ENCODE measurements around the gene ASF1A.

The ASF1A gene

GRCh38 chr6:118882314-118882905 is 11.5 kb upstream of the ASF1A start:
- DNase-seq: no peak

- no peak for DNase-seq
Observed at GRCh38 chr6:118886641-118887040, 7.3 kb upstream of the ASF1A start.

DNA sequence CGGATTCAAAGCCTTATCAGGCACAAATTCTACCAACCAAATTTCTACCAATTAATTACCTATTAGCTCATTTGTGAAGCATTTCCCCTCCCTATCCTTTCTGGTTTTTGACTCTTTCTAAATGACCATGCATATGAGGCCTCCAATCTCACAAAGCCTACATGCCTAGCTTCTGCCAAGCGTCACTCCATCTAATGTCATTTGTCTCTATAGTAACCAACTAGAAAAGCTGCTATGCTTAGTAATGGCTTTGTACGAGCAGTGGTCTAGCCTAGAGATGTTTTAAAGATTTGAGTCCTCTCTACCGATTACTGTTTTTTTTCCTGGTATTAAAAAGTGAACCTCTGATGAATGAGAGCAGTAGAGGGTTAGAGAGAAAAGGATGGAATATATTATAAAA is 4.8 kb upstream of the ASF1A start:
- DNase-seq: peak; percentile 25

- peak; percentile 34 for DNase-seq
Observed at GRCh38 chr6:118890997-118891790, 2.8 kb upstream of the ASF1A start.

DNA sequence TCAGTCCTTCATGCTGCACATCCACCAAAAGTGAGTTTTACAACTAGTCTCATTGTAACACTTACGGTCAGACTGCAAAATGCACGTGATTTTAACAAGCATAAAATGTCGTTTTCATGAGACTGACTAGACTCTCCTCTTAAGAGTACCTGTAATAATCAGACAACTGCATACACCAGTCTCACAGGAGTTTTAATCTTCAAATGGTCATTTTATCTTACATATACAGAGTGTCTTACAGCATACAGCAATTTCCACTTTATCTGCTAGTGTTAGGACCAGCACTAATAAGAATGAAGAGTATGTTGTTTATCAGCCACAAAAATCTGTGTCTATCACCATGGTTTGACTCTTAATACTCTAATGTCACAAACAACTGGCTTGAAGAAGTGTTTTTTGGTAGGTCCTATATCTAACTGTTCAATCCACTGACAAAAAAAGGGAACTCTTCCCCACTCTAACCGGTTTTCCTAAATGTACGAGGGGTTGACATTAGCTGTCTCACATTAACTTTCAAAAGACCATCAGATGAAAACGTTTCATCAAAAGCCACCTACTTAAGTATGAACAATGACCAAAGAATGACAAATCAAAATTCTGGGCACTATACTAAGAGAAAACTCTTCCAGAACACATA is 1.5 kb upstream of the ASF1A start:
- DNase-seq: no peak

- peak; percentile 93 for DNase-seq
Observed at GRCh38 chr6:118893064-118893806, 717 bp upstream of the ASF1A start.

DNA sequence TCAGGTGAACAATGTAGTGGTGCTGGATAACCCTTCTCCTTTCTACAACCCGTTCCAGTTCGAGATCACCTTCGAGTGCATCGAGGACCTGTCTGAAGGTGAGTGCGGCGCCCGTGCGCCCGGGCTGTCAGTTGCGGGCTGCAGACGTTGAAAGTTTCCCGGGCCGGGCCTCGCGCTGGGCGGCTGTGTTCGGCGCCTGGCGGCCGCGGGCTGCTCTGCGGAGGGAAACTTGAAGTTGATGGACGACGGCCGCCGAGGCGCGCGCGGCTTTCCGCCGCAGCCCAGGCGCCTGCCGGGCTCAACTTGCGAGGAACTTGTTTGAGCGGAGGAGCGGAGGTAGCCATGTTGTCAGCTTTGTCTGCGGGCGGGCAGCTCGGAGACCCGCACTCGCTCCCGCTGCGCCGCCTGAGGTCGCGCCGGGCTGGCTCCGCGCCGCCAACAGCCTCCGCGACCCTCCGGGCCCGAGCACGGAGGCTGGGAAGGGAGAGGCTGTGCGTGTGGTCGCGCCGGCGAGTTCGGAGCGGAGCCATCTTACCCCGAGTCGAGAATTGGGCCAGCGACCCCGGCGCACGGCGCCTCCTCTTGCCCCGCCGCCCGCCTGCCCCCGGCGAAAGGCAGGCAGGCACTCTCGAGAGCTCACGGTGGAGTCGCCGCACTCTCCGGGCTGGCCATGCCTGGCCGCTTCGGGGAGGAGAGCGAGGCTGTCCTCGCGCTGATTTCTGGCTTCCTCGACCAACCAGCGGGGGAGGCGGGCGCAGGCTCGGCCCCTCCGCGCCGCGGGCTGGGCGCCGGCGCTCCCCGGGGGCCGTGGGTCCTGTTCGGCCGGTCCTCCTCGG is 691 bp downstream of the ASF1A start:
- peak; percentile 78 for DNase-seq

GRCh38 chr6:118895261-118895560 is 1.3 kb downstream of the ASF1A start:
- no peak for DNase-seq

DNA sequence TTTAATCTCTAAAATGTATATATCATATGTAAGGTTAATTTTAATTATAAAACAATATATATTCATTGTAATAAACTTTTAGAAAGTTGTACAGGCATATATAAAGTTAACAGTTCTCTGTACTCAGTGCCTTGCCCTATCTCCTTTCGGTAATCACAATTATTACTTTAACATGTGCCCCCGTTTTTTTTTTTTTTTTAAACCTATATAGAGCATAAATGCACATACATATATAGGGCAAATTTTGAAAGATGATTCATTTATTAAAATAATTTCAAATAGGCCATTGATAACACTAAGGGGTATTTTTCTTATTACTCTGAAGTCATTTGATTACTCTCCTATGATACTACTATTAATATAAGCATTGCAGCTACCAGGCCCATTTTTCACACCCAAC is 1.9 kb downstream of the ASF1A start:
- no peak for DNase-seq

DNA sequence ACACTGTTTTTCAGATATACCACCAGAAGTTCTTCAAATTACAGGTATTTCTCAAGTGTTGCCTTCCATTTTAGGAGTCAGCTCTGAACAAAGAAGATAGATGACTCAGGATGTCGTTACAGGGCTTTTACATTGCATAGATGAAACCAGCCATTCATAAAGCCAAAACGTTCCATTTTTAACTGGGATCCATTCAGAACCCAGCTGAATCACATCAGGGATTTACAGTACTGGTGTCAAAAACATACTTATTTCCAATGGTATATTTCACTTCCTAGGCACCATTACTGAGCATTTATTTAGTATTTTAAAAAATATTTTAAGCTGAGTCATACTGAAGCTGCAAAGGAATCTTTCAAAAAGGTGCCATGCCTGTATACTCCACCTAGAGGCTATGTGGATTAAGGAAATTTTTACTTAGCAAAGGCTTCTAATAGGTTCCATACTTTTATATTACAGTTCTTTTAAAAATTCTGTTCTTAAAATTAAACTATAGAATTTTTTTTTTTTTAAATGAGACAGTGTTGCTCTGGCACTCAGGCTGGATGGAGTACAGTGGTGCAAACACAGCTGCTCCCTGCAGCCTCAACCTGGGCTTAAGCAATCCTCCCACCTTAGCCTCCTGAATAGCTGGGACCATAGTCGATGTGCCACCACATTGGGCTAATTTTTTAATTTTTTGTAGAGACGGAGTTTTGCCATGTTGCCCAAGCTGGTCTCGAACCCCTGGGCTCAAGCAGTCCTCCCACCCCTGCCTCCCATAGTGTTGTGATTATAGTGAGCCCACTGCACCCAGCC is 2.6 kb downstream of the ASF1A start:
- peak; percentile 74 for DNase-seq

- DNase-seq: no peak
Observed at GRCh38 chr6:118897386-118897785, 3.4 kb downstream of the ASF1A start.

GRCh38 chr6:118899948-118900347 is 6.0 kb downstream of the ASF1A start:
- DNase-seq: peak; percentile 33

GRCh38 chr6:118902726-118903125 is 8.8 kb downstream of the ASF1A start:
- no peak for DNase-seq

GRCh38 chr6:118903138-118903537 is 9.2 kb downstream of the ASF1A start:
- peak; percentile 70 for DNase-seq

- no peak for DNase-seq
Observed at GRCh38 chr6:118903691-118904090, 9.7 kb downstream of the ASF1A start.

- no peak for DNase-seq
Observed at GRCh38 chr6:118905084-118905483, 11.1 kb downstream of the ASF1A start.

- DNase-seq: peak; percentile 39
Observed at GRCh38 chr6:118905851-118906250, 11.9 kb downstream of the ASF1A start.

GRCh38 chr6:118908441-118908840 is 14.5 kb downstream of the ASF1A start:
- DNase-seq: no peak

GRCh38 chr6:118912646-118913045 is 18.7 kb downstream of the ASF1A start:
- DNase-seq: peak; percentile 99

GRCh38 chr6:118913161-118913560 is 19.2 kb downstream of the ASF1A start:
- DNase-seq: peak; percentile 60

- DNase-seq: no peak
Observed at GRCh38 chr6:118914598-118914997, 20.6 kb downstream of the ASF1A start.

Data from NCI-H69 (cell line).